ENCODE data around the gene ACTN4.

- TF ChIP-seq CTCF (conservative IDR thresholded peaks at IDR 0.05 in 1 of 2, IDR thresholded peaks at IDR 0.05 in 1 of 2; ENCODE audit: low read depth in 1 of 2, low read length in 2 of 2): no peak
- TF ChIP-seq EZH2 (IDR thresholded peaks at IDR 0.05; ENCODE audit: low read length, missing control alignments): no peak
These were observed 2.1 kb downstream of the ACTN4 start for GRCh38 chr19:38649305-38650171.

Measured in fibroblast of lung (primary cell).